ENCODE data around the gene CMSS1.

Gene CMSS1

GRCh38 chr3:100068826-100069225 lies 251.2 kb downstream of the CMSS1 start:
- no peak for FAIRE-seq

- FAIRE-seq, result no peak
Measured at GRCh38 chr3:100069472-100069871, 251.8 kb downstream of the CMSS1 start.

- no peak for FAIRE-seq
Measured at GRCh38 chr3:100072326-100073048, 254.8 kb downstream of the CMSS1 start.

GRCh38 chr3:100073049-100073713 lies 255.5 kb downstream of the CMSS1 start:
- FAIRE-seq, result no peak

- FAIRE-seq, result no peak
Measured at GRCh38 chr3:100073714-100074307, 256.1 kb downstream of the CMSS1 start.

- FAIRE-seq, result no peak
Measured at GRCh38 chr3:100075196-100075595, 257.5 kb downstream of the CMSS1 start.

- FAIRE-seq, result no peak
Measured at GRCh38 chr3:100075851-100076730, 258.4 kb downstream of the CMSS1 start.

GRCh38 chr3:100076731-100077529 lies 259.3 kb downstream of the CMSS1 start:
- no peak for FAIRE-seq

GRCh38 chr3:100079328-100079727 lies 261.7 kb downstream of the CMSS1 start:
- no peak for FAIRE-seq

GRCh38 chr3:100080573-100080972 lies 262.9 kb downstream of the CMSS1 start:
- FAIRE-seq, result no peak

- FAIRE-seq, result no peak
Measured at GRCh38 chr3:100081311-100081710, 263.6 kb downstream of the CMSS1 start.

GRCh38 chr3:100081986-100082692 lies 264.5 kb downstream of the CMSS1 start:
- no peak for FAIRE-seq

GRCh38 chr3:100082714-100083113 lies 265.1 kb downstream of the CMSS1 start:
- no peak for FAIRE-seq

GRCh38 chr3:100083209-100083608 lies 265.5 kb downstream of the CMSS1 start:
- no peak for FAIRE-seq

GRCh38 chr3:100084100-100084806 lies 266.6 kb downstream of the CMSS1 start:
- FAIRE-seq, result no peak

GRCh38 chr3:100086401-100086800 lies 268.7 kb downstream of the CMSS1 start:
- no peak for FAIRE-seq

GRCh38 chr3:100087198-100087597 lies 269.5 kb downstream of the CMSS1 start:
- no peak for FAIRE-seq

GRCh38 chr3:100088735-100089368 lies 271.2 kb downstream of the CMSS1 start:
- FAIRE-seq, result no peak

- FAIRE-seq, result no peak
Measured at GRCh38 chr3:100089812-100090668, 272.4 kb downstream of the CMSS1 start.

- no peak for FAIRE-seq
Measured at GRCh38 chr3:100090669-100091005, 273.0 kb downstream of the CMSS1 start.

Measured in G401.6 (cell line).